Adrenal gland (tissue), 5 donors: ENCODE data around the gene ARHGEF26.

Experiments
- CTCF ChIP-seq, 6 experiments: fragments of 450-650 bp in 4 of 6; fragments of 200-600 bp in 2 of 6; sonication (generic) in 1 of 6; IDR thresholded peaks; 1 replicate in 5 of 6; 2 replicates in 1 of 6; pipeline versions ENCODE4 v1.5.1 to v1.8.0; 2016 to 2021; ENCODE audit warnings: antibody characterized with exemption in 6 of 6, mild to moderate bottlenecking in 2 of 6, moderate library complexity in 1 of 6
- POLR2A ChIP-seq, 2 donors: fragments of 450-650 bp; IDR thresholded peaks; one replicate each; pipeline ENCODE4 v1.6.1; 2017; ENCODE audit warnings: antibody characterized with exemption in 2 of 2, mild to moderate bottlenecking in 2 of 2, moderate library complexity in 1 of 2
- donor health status: DM: no; HTN: no; CAD: no.

- TF ChIP-seq CTCF (IDR thresholded peaks at IDR 0.05) (no peak), POLR2A (IDR thresholded peaks at IDR 0.05) (no peak)
Observed at GRCh38 chr3:154244644-154245043, 123.5 kb downstream of the ARHGEF26 start.
